ENCODE measurements around the gene CIDEA.

The CIDEA gene

DNA sequence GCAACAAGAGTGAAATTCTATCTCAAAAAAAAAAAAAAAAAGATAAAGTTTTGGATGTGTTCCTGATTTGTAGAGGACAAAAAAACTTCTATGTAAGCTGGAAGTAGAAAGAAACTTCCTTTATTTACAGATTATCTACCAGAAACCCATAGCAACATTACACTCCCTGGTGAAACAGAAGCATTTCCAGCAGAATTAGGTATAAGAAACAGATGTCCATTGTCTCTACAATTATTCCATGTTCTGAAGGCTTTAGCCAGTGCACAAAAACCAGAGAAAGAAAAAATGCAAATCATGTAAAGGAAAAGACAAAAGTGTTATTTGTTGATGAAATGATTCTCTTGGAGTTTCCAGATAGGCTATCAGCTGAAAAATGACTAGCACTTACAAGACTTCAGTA lies 58.8 kb downstream of the CIDEA start:
- TF ChIP-seq, protein P1, sequence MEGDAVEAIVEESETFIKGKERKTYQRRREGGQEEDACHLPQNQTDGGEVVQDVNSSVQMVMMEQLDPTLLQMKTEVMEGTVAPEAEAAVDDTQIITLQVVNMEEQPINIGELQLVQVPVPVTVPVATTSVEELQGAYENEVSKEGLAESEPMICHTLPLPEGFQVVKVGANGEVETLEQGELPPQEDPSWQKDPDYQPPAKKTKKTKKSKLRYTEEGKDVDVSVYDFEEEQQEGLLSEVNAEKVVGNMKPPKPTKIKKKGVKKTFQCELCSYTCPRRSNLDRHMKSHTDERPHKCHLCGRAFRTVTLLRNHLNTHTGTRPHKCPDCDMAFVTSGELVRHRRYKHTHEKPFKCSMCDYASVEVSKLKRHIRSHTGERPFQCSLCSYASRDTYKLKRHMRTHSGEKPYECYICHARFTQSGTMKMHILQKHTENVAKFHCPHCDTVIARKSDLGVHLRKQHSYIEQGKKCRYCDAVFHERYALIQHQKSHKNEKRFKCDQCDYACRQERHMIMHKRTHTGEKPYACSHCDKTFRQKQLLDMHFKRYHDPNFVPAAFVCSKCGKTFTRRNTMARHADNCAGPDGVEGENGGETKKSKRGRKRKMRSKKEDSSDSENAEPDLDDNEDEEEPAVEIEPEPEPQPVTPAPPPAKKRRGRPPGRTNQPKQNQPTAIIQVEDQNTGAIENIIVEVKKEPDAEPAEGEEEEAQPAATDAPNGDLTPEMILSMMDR (IDR thresholded peaks at IDR 0.05): no peak
- H3K27ac ChIP-seq: no peak overlapping the region
- H3K4me3 ChIP-seq (ENCODE audit: low read depth in 1 of 2, low read length in 1 of 2): no peak overlapping the region
- H3K9me3 ChIP-seq: no peaks in the 10 kb centered on the region
- no peaks in the 10 kb centered on the region for H3K36me3 ChIP-seq
- H3K4me1 ChIP-seq (ENCODE audit: control insufficient read depth in 1 of 2, insufficient read depth in 1 of 2, low read depth in 1 of 2, low read length in 1 of 2): peaks cover 4 to 9% of the 10 kb centered on the region in 2 experiments
- peaks cover 28% of the 10 kb centered on the region for H3K27me3 ChIP-seq

DNA sequence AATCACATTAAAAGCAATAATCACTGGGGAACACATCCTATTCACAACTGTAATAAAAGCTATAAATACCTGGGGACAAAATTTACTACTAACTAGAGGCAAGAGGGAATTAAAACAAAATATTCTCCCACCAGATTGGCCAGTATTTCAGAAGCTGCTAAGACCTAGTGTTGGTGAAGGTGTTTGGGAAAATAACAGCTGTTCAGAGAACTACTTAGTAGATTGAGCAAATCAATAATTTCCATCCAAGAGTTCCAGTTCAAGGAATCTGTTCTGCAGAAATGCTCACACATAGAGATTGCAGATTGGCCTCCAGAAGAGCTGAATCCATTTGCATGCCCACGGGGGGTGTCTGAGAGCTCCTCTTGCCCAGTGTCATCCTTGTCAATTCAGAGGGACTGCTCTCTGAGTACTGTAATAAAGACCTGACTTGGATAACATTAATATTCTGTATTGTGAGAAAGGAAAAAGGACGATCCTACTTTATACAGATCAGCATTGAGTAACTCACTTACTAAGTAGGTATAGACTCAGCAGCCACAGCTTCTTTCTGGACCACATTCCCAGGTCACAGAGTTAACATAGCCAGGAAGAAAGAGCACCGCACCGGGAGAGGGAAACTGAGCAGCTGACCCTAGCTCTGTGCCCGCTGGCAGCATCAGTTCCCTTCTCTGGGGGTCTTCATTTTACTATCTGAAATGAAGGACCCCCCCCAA lies 59.5 kb downstream of the CIDEA start:
- H3K4me1 ChIP-seq (ENCODE audit: control insufficient read depth in 1 of 2, insufficient read depth in 1 of 2, low read depth in 1 of 2, low read length in 1 of 2): peaks cover 2 to 3% of the 10 kb centered on the region in 2 experiments
- H3K27ac ChIP-seq: no peak overlapping the region
- no peaks in the 10 kb centered on the region for H3K36me3 ChIP-seq
- H3K27me3 ChIP-seq: peaks cover 21% of the 10 kb centered on the region
- TF ChIP-seq, protein P1 (IDR thresholded peaks at IDR 0.05): no peak
- no peaks in the 10 kb centered on the region for H3K9me3 ChIP-seq
- H3K4me3 ChIP-seq (ENCODE audit: low read depth in 1 of 2, low read length in 1 of 2): no peak overlapping the region

DNA sequence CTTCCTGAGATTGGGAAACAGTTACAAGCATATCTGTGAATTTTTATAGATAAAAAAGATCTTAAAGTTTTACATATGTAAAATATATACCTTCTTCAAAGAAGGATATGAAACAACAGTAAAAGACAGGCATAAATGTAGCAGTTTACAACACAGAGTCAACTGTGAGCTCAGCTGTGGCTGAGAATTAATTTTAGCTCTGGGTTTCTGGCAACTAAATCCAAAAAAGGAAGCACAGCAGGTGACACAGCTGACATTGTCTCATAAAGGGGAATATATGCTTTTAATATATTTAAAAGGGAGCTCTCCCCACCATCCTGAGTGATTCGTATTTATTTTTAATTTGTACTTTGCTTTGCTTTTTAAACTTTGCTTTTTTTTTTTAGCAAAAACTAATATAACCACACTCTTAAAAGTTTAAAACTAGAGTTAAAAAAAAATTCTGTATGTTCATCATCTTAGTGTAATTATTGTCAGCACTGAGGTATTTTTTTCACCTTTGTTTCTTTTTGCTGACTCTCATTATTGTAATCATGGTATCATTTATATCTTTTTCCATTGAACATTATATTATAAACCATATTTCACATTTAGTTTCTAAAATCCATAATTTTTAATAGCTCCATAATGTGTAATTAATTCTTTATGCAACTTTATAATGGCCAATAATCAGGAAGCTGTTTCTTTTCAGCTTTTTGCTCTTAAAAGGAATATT lies 60.6 kb downstream of the CIDEA start:
- H3K9me3 ChIP-seq: no peaks in the 10 kb centered on the region
- peaks cover 11% of the 10 kb centered on the region for H3K27me3 ChIP-seq
- no peak overlapping the region for H3K4me3 ChIP-seq (ENCODE audit: low read depth in 1 of 2, low read length in 1 of 2)
- H3K36me3 ChIP-seq: no peaks in the 10 kb centered on the region
- no peak overlapping the region for H3K27ac ChIP-seq
- H3K4me1 ChIP-seq (ENCODE audit: control insufficient read depth in 1 of 2, insufficient read depth in 1 of 2, low read depth in 1 of 2, low read length in 1 of 2): no peaks in the 10 kb centered on the region
- TF ChIP-seq, protein P1 (IDR thresholded peaks at IDR 0.05): no peak

DNA sequence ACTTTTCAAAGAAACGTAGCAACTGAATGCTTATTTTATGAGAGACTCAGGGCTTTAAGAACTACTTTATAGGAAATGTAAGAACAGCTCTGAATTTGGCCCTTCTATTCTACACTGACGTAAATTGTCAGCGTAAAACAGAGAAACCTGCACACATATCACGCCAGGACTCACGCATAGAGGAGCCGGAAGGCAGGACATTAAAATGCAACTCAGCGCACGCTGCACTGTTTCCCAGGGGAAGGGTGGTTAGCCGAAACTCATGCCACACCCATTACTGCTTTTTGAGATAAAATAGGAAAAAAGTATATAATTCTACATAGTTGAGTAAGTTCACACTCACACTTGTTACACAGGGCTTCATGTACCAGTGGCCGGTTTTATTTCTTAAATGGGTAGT lies 61.3 kb downstream of the CIDEA start:
- Histone ChIP-seq H3K36me3 (no peaks in the 10 kb centered on the region), H3K4me1 (ENCODE audit: control insufficient read depth in 1 of 2, insufficient read depth in 1 of 2, low read depth in 1 of 2, low read length in 1 of 2) (no peaks in the 10 kb centered on the region), H3K9me3 (no peaks in the 10 kb centered on the region), H3K4me3 (ENCODE audit: low read depth in 1 of 2, low read length in 1 of 2) (no peak overlapping the region), H3K27me3 (peaks cover 3% of the 10 kb centered on the region), H3K27ac (no peak overlapping the region)
- TF ChIP-seq, protein P1 (IDR thresholded peaks at IDR 0.05): no peak

DNA sequence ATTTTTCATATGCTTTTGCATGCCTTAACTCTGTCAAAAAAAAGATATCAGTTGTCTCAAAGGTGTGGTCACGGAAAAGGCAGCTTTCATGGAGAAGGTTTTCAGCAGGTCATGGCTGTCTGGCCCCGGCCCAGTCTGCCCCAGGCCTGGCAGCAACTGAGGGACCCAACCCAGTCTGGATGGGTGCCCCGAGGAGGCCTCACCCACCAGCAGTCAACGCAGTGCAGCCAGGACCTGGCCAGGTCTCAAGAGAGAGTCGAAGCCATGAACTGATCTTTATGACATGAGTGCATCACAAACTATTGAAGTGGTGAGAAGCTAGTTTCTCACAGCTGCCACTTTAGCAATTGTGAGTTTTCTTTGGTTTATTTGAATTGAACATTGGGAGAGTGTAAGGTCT lies 61.8 kb downstream of the CIDEA start:
- Histone ChIP-seq H3K4me1 (ENCODE audit: control insufficient read depth in 1 of 2, insufficient read depth in 1 of 2, low read depth in 1 of 2, low read length in 1 of 2) (no peaks in the 10 kb centered on the region), H3K36me3 (no peaks in the 10 kb centered on the region), H3K9me3 (no peaks in the 10 kb centered on the region), H3K27me3 (no peaks in the 10 kb centered on the region), H3K27ac (no peak overlapping the region), H3K4me3 (ENCODE audit: low read depth in 1 of 2, low read length in 1 of 2) (no peak overlapping the region)
- TF ChIP-seq, protein P1 (IDR thresholded peaks at IDR 0.05): no peak

Measured in neutrophil (primary cell).